ENCODE measurements around the gene SLC39A6.

DNA sequence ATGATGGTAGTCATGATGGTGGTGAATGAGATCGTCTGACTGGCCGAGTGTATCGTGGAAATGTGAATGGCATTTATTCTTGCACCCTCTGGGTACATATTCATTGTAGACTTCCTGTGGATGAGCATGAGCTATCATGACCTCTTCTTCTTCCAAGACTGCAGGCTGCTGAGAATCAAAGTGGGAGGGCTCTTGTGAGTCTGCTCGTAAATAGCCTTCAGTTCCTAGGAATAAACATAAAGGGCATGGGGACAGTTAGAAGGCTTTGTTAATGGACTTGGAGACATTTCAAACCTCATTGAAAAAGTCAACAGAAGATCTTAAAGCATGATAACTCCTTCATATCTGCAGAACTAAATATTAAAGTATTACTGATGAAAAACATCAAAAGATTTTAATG lies 14.9 kb downstream of the SLC39A6 start:
- TF ChIP-seq, protein P1, sequence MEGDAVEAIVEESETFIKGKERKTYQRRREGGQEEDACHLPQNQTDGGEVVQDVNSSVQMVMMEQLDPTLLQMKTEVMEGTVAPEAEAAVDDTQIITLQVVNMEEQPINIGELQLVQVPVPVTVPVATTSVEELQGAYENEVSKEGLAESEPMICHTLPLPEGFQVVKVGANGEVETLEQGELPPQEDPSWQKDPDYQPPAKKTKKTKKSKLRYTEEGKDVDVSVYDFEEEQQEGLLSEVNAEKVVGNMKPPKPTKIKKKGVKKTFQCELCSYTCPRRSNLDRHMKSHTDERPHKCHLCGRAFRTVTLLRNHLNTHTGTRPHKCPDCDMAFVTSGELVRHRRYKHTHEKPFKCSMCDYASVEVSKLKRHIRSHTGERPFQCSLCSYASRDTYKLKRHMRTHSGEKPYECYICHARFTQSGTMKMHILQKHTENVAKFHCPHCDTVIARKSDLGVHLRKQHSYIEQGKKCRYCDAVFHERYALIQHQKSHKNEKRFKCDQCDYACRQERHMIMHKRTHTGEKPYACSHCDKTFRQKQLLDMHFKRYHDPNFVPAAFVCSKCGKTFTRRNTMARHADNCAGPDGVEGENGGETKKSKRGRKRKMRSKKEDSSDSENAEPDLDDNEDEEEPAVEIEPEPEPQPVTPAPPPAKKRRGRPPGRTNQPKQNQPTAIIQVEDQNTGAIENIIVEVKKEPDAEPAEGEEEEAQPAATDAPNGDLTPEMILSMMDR (conservative IDR thresholded peaks at IDR 0.05; ENCODE audit: low read depth in 2 of 2) = no peak
- TF ChIP-seq ZNF114 (CRISPR knock-in tag; IDR thresholded peaks at IDR 0.05) = no peak
- no peak for TF ChIP-seq POLR2AphosphoS5 (IDR thresholded peaks at IDR 0.05; ENCODE audit: low read depth)

Data from GM23338 (cell line).